Astrocyte (in vitro differentiated cells and primary cell): ENCODE measurements around the gene HAUS7. TPM values are rescaled to one million over a fixed set of nuclear protein-coding genes. Genes with fewer than 3 reads are reported as not detected.

Experiments used
- DNase-seq: peaks from one replicate; pipeline ENCODE4 v3.0.0-alpha.2; 2010; ENCODE audit warnings: low read depth
- FAIRE-seq: peaks from 2 replicates; lab custom pipeline; 2011; peaks lifted over from hg19 to GRCh38; lab: Jason Lieb, UNC
- H2AFZ ChIP-seq: 2 replicates; pipeline ENCODE4 v1.6.0; 2012; ENCODE audit warnings: low read depth, low read length, inconsistent platforms
- H3K27ac ChIP-seq: 2 replicates; pipeline ENCODE4 v1.5.1; 2011; ENCODE audit warnings: low read depth, low read length, inconsistent platforms
- H3K27me3 ChIP-seq: 2 replicates; pipeline ENCODE4 v1.6.0; 2011; ENCODE audit warnings: low read length, inconsistent platforms; ENCODE audit not compliant: insufficient read depth
- H3K36me3 ChIP-seq: 2 replicates; pipeline ENCODE4 v1.5.1; 2011; ENCODE audit warnings: low read length, inconsistent platforms; ENCODE audit not compliant: insufficient read depth
- H3K4me1 ChIP-seq: 2 replicates; pipeline ENCODE4 v1.5.1; 2011; ENCODE audit warnings: low read length, inconsistent platforms; ENCODE audit not compliant: insufficient read depth
- H3K4me2 ChIP-seq: 2 replicates; pipeline ENCODE4 v1.6.0; 2012; ENCODE audit warnings: low read length, inconsistent platforms
- H3K4me3 ChIP-seq: 2 replicates; pipeline ENCODE4 v1.5.1; 2011; ENCODE audit warnings: low read depth, mild to moderate bottlenecking, low read length, inconsistent platforms; ENCODE audit not compliant: insufficient read depth
- H3K79me2 ChIP-seq: 2 replicates; pipeline ENCODE4 v1.6.0; 2012; ENCODE audit warnings: mild to moderate bottlenecking, low read length, inconsistent platforms; ENCODE audit not compliant: insufficient read depth
- H3K9ac ChIP-seq: 2 replicates; pipeline ENCODE4 v1.6.0; 2012; ENCODE audit warnings: mild to moderate bottlenecking, low read length, inconsistent platforms
- H3K9me3 ChIP-seq: 2 replicates; pipeline ENCODE4 v1.5.1; 2012; ENCODE audit warnings: low read depth, mild to moderate bottlenecking, low read length, inconsistent platforms; ENCODE audit not compliant: insufficient read depth
- H4K20me1 ChIP-seq: 2 replicates; pipeline ENCODE4 v1.6.0; 2012; ENCODE audit warnings: low read length, inconsistent platforms; ENCODE audit not compliant: insufficient read depth
- H3K27ac Mint-ChIP-seq: one replicate; pipeline ENCODE4 v1.8.0; 2021; ENCODE audit warnings: mild to moderate bottlenecking, mixed read lengths; ENCODE audit not compliant: unreplicated experiment
- H3K27me3 Mint-ChIP-seq: one replicate; pipeline ENCODE4 v1.8.0; 2021; ENCODE audit warnings: low read depth, mixed read lengths; ENCODE audit not compliant: unreplicated experiment
- H3K36me3 Mint-ChIP-seq: one replicate; pipeline ENCODE4 v1.8.0; 2021; ENCODE audit warnings: low read depth, mixed read lengths; ENCODE audit not compliant: unreplicated experiment
- H3K4me1 Mint-ChIP-seq: one replicate; pipeline ENCODE4 v1.8.0; 2021; ENCODE audit warnings: low read depth, mixed read lengths; ENCODE audit not compliant: unreplicated experiment
- H3K4me3 Mint-ChIP-seq: one replicate; pipeline ENCODE4 v1.8.0; 2021; ENCODE audit warnings: mild to moderate bottlenecking, moderate library complexity, mixed read lengths; ENCODE audit not compliant: unreplicated experiment
- H3K9me3 Mint-ChIP-seq: one replicate; pipeline ENCODE4 v1.8.0; 2021; ENCODE audit warnings: mild to moderate bottlenecking, mixed read lengths; ENCODE audit not compliant: unreplicated experiment
- EZH2 ChIP-seq: IDR thresholded peaks from 2 replicates; pipeline ENCODE4 v1.6.1; 2012; ENCODE audit warnings: mild to moderate bottlenecking, low read length, inconsistent platforms; ENCODE audit not compliant: insufficient read depth
- total RNA-seq: library from RNA; stranded (reverse); gene quantifications from 2 replicates; pipeline ENCODE4 v1.2.1, GENCODE V29; 2021
- TF ChIP-seq, protein P1 (sequence below): IDR thresholded peaks from 2 replicates; pipeline ENCODE4 v1.5.1; 2011; ENCODE audit warnings: low read depth, mild to moderate bottlenecking, inconsistent platforms, low read length, moderate library complexity; ENCODE audit not compliant: insufficient read depth

Gene HAUS7
- total RNA-seq, 1 donor from 2014 or later = 12.1 TPM

GRCh38 chrX:153439977-153440376 is 30.4 kb downstream of the HAUS7 start:
- H3K27ac ChIP-seq = no peak overlapping the region
- no peak overlapping the region for H3K4me2 ChIP-seq
- Mint-ChIP-seq H3K9me3 (no peaks in the 10 kb centered on the region), H3K27ac (no peak overlapping the region), H3K4me3 (no peak overlapping the region), H3K27me3 (peaks cover 8% of the 10 kb centered on the region), H3K4me1 (no peaks in the 10 kb centered on the region), H3K36me3 (no peaks in the 10 kb centered on the region)
- no peaks in the 10 kb centered on the region for H3K79me2 ChIP-seq
- H3K4me1 ChIP-seq = no peaks in the 10 kb centered on the region
- H3K4me3 ChIP-seq = no peak overlapping the region
- FAIRE-seq = no peak
- TF ChIP-seq, protein P1, sequence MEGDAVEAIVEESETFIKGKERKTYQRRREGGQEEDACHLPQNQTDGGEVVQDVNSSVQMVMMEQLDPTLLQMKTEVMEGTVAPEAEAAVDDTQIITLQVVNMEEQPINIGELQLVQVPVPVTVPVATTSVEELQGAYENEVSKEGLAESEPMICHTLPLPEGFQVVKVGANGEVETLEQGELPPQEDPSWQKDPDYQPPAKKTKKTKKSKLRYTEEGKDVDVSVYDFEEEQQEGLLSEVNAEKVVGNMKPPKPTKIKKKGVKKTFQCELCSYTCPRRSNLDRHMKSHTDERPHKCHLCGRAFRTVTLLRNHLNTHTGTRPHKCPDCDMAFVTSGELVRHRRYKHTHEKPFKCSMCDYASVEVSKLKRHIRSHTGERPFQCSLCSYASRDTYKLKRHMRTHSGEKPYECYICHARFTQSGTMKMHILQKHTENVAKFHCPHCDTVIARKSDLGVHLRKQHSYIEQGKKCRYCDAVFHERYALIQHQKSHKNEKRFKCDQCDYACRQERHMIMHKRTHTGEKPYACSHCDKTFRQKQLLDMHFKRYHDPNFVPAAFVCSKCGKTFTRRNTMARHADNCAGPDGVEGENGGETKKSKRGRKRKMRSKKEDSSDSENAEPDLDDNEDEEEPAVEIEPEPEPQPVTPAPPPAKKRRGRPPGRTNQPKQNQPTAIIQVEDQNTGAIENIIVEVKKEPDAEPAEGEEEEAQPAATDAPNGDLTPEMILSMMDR = no peak
- TF ChIP-seq EZH2 = no peak
- no peaks in the 10 kb centered on the region for H4K20me1 ChIP-seq
- H3K9ac ChIP-seq = no peak overlapping the region
- no peaks in the 10 kb centered on the region for H3K36me3 ChIP-seq
- H2AFZ ChIP-seq = no peak overlapping the region
- H3K27me3 ChIP-seq = no peaks in the 10 kb centered on the region
- DNase-seq = no peak
- H3K9me3 ChIP-seq = no peaks in the 10 kb centered on the region

- Mint-ChIP-seq H3K4me1 (no peaks in the 10 kb centered on the region), H3K4me3 (no peak overlapping the region), H3K27me3 (peaks cover 8% of the 10 kb centered on the region), H3K36me3 (no peaks in the 10 kb centered on the region), H3K9me3 (no peaks in the 10 kb centered on the region), H3K27ac (no peak overlapping the region)
- no peak overlapping the region for H3K4me2 ChIP-seq
- H2AFZ ChIP-seq = no peak overlapping the region
- H3K9me3 ChIP-seq = no peaks in the 10 kb centered on the region
- no peaks in the 10 kb centered on the region for H4K20me1 ChIP-seq
- no peak overlapping the region for H3K4me3 ChIP-seq
- TF ChIP-seq EZH2 = no peak
- TF ChIP-seq, protein P1 = peak; percentile 20
- H3K4me1 ChIP-seq = no peaks in the 10 kb centered on the region
- H3K79me2 ChIP-seq = no peaks in the 10 kb centered on the region
- DNase-seq (peak; percentile 15), FAIRE-seq (peak; percentile 92)
- no peak overlapping the region for H3K27ac ChIP-seq
- H3K36me3 ChIP-seq = no peaks in the 10 kb centered on the region
- H3K9ac ChIP-seq = no peak overlapping the region
- H3K27me3 ChIP-seq = no peaks in the 10 kb centered on the region
These were observed 31.8 kb downstream of the HAUS7 start for GRCh38 chrX:153438532-153438931.

DNA sequence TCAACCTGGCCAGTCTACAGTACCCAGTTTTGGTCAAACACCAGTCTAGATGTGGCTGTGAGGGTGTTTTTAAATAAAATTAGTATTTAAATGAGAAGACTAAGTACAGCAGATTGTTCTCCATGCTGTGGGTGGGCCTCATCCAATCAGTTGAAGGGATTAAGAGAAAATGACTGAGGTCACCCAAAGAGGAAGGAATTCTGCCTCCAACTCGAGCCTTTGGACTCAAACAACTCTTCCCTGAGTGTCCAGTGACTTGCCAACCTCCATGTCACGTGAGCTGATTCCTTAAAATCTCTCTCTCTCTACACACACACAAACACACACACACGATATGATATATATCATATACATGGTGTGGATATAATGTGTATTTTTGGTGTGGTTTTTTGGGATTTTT is 34.5 kb downstream of the HAUS7 start:
- Histone ChIP-seq H2AFZ (no peak overlapping the region), H3K4me3 (no peak overlapping the region), H3K4me2 (no peak overlapping the region), H3K9me3 (no peaks in the 10 kb centered on the region), H3K4me1 (no peaks in the 10 kb centered on the region), H3K79me2 (no peaks in the 10 kb centered on the region), H3K36me3 (no peaks in the 10 kb centered on the region), H4K20me1 (no peaks in the 10 kb centered on the region), H3K27me3 (no peaks in the 10 kb centered on the region), H3K27ac (no peak overlapping the region), H3K9ac (no peak overlapping the region)
- H3K9me3 Mint-ChIP-seq = no peaks in the 10 kb centered on the region
- H3K4me1 Mint-ChIP-seq = no peaks in the 10 kb centered on the region
- FAIRE-seq (peak; percentile 20), DNase-seq (no peak)
- H3K36me3 Mint-ChIP-seq = no peaks in the 10 kb centered on the region
- peaks cover 5% of the 10 kb centered on the region for H3K27me3 Mint-ChIP-seq
- TF ChIP-seq, protein P1 = no peak
- no peak for TF ChIP-seq EZH2
- H3K4me3 Mint-ChIP-seq = no peak overlapping the region
- no peak overlapping the region for H3K27ac Mint-ChIP-seq
